GM21447 (cell line): ENCODE measurements around the gene LRP1B.

Experiments used
- ATAC-seq: cut with Tn5 transposase; IDR thresholded peaks from one replicate; pipeline ENCODE4 v1.9.1; 2021; ENCODE audit not compliant: unreplicated experiment

The LRP1B gene

GRCh38 chr2:141959941-141960340 is 170.9 kb downstream of the LRP1B start:
- no peak for ATAC-seq

GRCh38 chr2:141959016-141959415 is 171.8 kb downstream of the LRP1B start:
- no peak for ATAC-seq

- ATAC-seq, result no peak
These were observed 172.9 kb downstream of the LRP1B start for GRCh38 chr2:141957827-141958450.

- ATAC-seq, result no peak
These were observed 173.5 kb downstream of the LRP1B start for GRCh38 chr2:141957321-141957720.

- no peak for ATAC-seq
These were observed 183.3 kb downstream of the LRP1B start for GRCh38 chr2:141947396-141948114.

DNA sequence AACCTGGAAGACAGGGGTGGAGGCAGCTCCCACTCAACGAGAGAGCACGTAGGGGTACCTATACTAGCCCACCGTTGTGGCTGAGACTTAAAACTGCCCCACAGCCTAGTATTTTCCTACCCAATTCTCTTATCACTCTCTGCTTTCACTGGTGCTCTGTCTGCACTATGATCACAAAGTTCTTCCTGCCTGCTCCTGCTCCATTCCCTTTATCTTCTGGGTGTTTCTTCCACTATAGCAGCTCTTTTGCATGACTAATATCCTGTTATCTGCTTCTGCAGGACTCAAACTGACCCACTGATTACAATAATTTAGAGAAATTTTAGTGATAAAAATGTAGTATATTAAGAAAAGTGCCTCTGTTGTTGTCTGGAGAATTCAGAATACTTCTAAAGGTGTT is 184.8 kb downstream of the LRP1B start:
- ATAC-seq, result no peak

DNA sequence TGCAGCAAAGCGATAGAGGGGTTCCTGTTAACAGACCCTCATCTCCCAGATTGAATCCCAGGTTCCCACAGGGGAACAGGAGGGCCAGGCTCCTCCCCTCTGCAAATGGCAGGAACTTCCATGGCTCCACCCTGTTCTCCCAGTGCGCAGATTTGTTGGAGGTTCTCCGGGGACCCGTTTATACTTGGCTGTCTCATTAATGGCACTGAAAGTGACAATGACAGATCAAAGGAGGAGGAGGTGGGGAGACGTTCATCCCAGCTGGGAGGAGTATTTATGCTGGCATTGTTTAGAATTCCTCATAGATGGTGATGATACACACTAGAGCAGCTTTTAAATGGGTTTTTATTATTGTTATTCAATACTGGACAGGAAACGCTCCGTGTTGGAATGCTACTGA is 186.9 kb downstream of the LRP1B start:
- ATAC-seq, result no peak

GRCh38 chr2:141942006-141942789 is 188.6 kb downstream of the LRP1B start:
- ATAC-seq, result no peak

GRCh38 chr2:141941210-141941714 is 189.6 kb downstream of the LRP1B start:
- no peak for ATAC-seq

DNA sequence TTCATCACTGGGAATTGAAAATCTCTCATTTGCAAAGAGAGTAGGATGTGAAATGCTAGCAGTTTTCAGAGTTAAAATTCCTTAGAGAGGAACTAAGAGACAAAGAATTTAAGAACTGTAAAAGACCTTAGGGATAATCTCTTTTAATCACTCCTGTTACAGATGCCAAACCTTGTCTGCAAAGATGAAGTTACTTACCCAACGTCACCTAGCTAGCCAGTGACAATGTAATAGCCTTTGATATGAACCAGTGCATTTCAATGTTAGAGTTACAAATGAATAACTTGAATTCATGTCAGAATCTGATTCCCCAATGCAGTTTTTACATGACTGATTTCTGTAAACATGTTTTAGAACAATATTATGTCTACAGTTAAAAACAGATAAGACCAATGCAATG is 190.1 kb downstream of the LRP1B start:
- no peak for ATAC-seq

DNA sequence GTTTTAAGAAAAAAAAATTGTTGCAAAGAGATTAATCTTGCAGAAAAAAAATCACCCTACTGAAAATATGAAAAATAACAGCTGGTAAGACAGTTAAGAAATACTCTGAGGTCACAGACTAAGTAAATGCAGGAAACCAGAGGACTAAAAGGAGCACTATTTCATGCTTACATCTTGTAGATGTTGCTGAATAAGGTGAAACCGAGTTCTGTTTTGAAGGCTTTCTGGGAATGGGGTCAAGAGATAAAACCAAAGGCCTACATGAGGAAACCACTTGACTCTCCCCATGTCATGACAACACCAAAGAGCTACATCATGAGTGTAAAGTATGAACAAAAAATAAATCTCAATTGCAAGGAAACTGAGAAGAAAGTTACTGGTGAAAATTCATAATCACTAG is 197.6 kb downstream of the LRP1B start:
- no peak for ATAC-seq

- ATAC-seq, result no peak
These were observed 198.6 kb downstream of the LRP1B start for GRCh38 chr2:141932261-141932660.

DNA sequence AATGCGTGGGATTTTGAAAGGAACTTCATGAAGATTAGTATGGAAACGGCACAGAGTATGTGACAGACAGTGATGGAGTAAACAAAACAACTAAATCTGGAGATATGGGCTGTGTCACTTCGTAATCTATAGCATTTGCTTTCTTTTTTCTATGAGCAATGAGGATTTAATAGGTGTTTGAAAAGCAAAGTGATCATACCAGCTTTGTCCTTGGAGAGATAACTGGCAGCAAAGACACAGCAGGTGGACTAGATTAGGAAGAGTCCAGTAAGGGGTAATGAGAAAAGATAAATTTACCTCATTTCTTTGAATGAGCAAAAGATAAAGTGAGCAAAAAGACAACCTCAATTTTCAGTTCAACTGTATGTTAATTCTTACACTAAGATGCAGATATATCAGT is 199.0 kb downstream of the LRP1B start:
- ATAC-seq, result no peak

GRCh38 chr2:141930803-141931202 is 200.0 kb downstream of the LRP1B start:
- ATAC-seq, result no peak

DNA sequence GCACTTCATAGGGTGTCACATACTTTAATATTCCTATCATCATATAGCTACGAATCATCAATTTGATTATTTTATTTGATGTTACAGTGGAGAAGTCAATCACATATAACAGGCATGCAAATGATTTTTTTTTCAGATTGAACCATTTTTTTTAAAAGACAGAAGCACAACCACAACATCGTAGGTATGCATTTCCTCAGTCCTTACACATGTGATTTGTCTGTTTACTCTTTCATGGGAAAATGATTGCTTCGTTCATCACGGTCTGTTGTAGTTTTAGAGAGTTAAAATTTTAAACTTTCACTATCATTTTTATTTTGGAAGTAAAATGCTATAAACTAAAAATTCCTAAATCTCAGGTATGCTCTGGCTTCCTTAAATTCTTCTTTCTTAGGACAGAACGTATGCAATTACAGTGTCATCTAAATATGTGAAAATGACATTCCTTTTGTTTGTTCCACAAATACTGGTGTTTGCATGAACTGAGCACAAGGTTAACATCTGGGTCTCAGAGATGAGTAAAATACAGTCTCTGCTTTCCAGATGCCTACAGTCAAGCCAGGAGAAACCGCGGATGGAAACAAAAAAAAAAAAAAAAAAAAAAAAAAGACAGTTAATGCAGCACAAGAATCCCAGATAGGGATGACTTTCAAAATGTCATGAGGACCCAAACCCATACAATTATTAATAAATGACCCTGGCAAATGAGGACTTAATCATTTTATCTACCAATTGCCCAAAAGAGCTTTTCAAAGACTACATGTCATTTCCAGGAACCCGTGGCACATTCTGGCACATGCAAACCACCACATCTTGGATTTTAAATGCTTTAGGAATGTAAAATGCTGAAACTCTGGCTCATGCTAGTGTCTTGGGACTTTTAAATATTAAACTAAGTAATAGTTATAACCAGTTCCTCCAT is 201.2 kb downstream of the LRP1B start:
- no peak for ATAC-seq

GRCh38 chr2:141928476-141928875 is 202.3 kb downstream of the LRP1B start:
- no peak for ATAC-seq

GRCh38 chr2:141927536-141927935 is 203.3 kb downstream of the LRP1B start:
- no peak for ATAC-seq

DNA sequence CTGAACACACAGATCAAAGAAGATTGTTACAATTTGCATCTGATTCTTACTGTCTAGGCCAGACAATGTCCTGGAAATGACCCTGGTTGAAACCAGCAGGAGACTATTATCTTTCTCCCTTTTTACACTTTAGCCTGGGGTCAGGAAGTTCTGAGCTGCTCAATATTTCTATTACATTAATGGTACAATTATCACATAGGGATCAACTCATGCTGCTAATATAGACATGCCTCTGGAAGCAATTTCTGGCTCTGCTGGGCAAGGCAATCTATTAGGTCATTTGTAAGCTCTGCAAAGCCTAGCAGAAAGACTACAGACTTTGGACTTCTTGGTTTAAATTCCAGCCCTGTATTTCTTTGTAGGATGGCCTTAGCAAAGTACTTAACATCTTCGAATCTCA is 205.3 kb downstream of the LRP1B start:
- no peak for ATAC-seq

GRCh38 chr2:141923657-141924056 is 207.2 kb downstream of the LRP1B start:
- ATAC-seq, result no peak

DNA sequence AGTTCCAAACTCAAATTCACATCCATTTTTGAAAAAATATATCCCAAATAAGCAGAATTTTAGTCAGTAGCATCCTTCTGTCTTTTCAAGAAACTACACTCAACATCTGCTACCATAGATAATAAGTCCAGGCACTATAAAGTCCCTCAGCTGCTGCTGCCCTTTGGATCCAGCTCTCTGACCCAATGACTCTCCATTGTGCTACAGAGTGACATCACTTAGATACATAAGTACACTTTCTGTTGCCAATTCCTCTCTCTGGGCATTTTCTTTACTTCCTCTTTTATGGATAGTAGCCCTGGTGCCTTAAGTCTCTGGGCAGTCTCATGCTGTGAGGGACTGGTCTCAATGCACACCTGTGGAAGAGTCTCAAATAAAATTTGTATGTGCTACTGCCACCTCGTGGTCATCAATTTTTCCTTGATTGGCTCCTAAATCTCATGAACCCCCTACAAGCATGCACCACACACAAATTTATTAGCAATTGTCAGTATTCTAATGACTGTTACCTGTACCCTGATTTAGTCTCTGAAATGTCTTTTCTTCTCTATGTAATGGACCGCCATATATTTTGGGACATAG is 219.2 kb downstream of the LRP1B start:
- ATAC-seq, result peak; percentile 74
